Measurements from ENCODE around the gene MMADHC. TPM values are rescaled to one million over a fixed set of nuclear protein-coding genes. Genes with fewer than 3 reads are reported as not detected.

Gene MMADHC
- 126 TPM for total RNA-seq (ENCODE audit: insufficient read depth, low replicate concordance)

GRCh38 chr2:149587220-149587949, at the start of gene MMADHC:
Gene MMADHC, minus strand, starts transcription at chr2:149587775. Its CDS starts 678 bp downstream, at chr2:149587097.
- DNase-seq (ENCODE audit: low spot score) = peak; percentile 99

- DNase-seq (ENCODE audit: low spot score) = no peak
These were observed 46.5 kb upstream of the MMADHC start for GRCh38 chr2:149634103-149634502.

GRCh38 chr2:149630445-149630844, 42.9 kb upstream of the MMADHC start:
- no peak for DNase-seq (ENCODE audit: low spot score)

- DNase-seq (ENCODE audit: low spot score) = no peak
These were observed 41.5 kb upstream of the MMADHC start for GRCh38 chr2:149629026-149629425.

- no peak for DNase-seq (ENCODE audit: low spot score)
These were observed 39.7 kb upstream of the MMADHC start for GRCh38 chr2:149627111-149627801.

GRCh38 chr2:149625671-149626070, 38.1 kb upstream of the MMADHC start:
- peak; percentile 81 for DNase-seq (ENCODE audit: low spot score)

GRCh38 chr2:149625271-149625670, 37.7 kb upstream of the MMADHC start:
- DNase-seq (ENCODE audit: low spot score) = peak; percentile 91

GRCh38 chr2:149622343-149622742, 34.8 kb upstream of the MMADHC start:
- no peak for DNase-seq (ENCODE audit: low spot score)

- no peak for DNase-seq (ENCODE audit: low spot score)
These were observed 29.9 kb upstream of the MMADHC start for GRCh38 chr2:149617476-149617875.

GRCh38 chr2:149616681-149617456, 29.3 kb upstream of the MMADHC start:
- no peak for DNase-seq (ENCODE audit: low spot score)

- DNase-seq (ENCODE audit: low spot score) = no peak
These were observed 26.1 kb upstream of the MMADHC start for GRCh38 chr2:149613704-149614103.

- peak; percentile 63 for DNase-seq (ENCODE audit: low spot score)
These were observed 24.5 kb upstream of the MMADHC start for GRCh38 chr2:149612122-149612521.

- DNase-seq (ENCODE audit: low spot score) = peak; percentile 35
These were observed 23.7 kb upstream of the MMADHC start for GRCh38 chr2:149611100-149611820.

GRCh38 chr2:149606251-149606811, 18.8 kb upstream of the MMADHC start:
- DNase-seq (ENCODE audit: low spot score) = no peak

GRCh38 chr2:149603248-149603647, 15.7 kb upstream of the MMADHC start:
- no peak for DNase-seq (ENCODE audit: low spot score)

- no peak for DNase-seq (ENCODE audit: low spot score)
These were observed 13.7 kb upstream of the MMADHC start for GRCh38 chr2:149601141-149601796.

- DNase-seq (ENCODE audit: low spot score) = peak; percentile 87
These were observed 10.2 kb upstream of the MMADHC start for GRCh38 chr2:149597668-149598326.

- no peak for DNase-seq (ENCODE audit: low spot score)
These were observed 9.6 kb upstream of the MMADHC start for GRCh38 chr2:149597050-149597667.

- no peak for DNase-seq (ENCODE audit: low spot score)
These were observed 8.9 kb upstream of the MMADHC start for GRCh38 chr2:149596471-149596870.

Data from umbilical cord (tissue), 2 donors.